Parathyroid adenoma (tissue), 2 donors: ENCODE data around the gene BCO1.

ENCODE experiments used
- H2AFZ ChIP-seq: fragments of 300-600 bp; sonication (generic); one replicate; pipeline ENCODE4 v1.7.0; 2017; ENCODE audit warnings: antibody characterized with exemption, mild to moderate bottlenecking
- H3K27ac ChIP-seq: fragments of 300-600 bp; sonication (generic); one replicate; pipeline ENCODE4 v1.7.0; 2017
- H3K27me3 ChIP-seq: fragments of 300-600 bp; sonication (generic); one replicate; pipeline ENCODE4 v1.7.0; 2017; ENCODE audit warnings: low read length; ENCODE audit not compliant: control insufficient read depth, insufficient read depth
- H3K36me3 ChIP-seq: fragments of 300-600 bp; sonication (generic); one replicate; pipeline ENCODE4 v1.7.0; 2017; ENCODE audit warnings: low read length; ENCODE audit not compliant: control insufficient read depth, insufficient read depth
- H3K4me1 ChIP-seq: fragments of 300-600 bp; sonication (generic); one replicate; pipeline ENCODE4 v1.7.0; 2017; ENCODE audit warnings: control low read depth
- H3K4me2 ChIP-seq: fragments of 300-600 bp; sonication (generic); one replicate; pipeline ENCODE4 v1.7.0; 2017; ENCODE audit warnings: low read length
- H3K4me3 ChIP-seq: fragments of 300-600 bp; sonication (generic); one replicate; pipeline ENCODE4 v1.7.0; 2017; ENCODE audit warnings: low read depth, low read length
- H3K79me2 ChIP-seq: fragments of 300-600 bp; sonication (generic); one replicate; pipeline ENCODE4 v1.7.0; 2017; ENCODE audit warnings: control low read depth
- H3K9ac ChIP-seq: fragments of 300-600 bp; sonication (generic); one replicate; pipeline ENCODE4 v1.7.0; 2017; ENCODE audit warnings: mild to moderate bottlenecking
- H3K9me3 ChIP-seq: fragments of 300-600 bp; sonication (generic); one replicate; pipeline ENCODE4 v1.7.0; 2017; ENCODE audit warnings: low read length; ENCODE audit not compliant: control insufficient read depth
- TF ChIP-seq, protein P1 (sequence below): fragments of 300-600 bp; sonication (generic); IDR thresholded peaks from one replicate; pipeline ENCODE4 v1.7.0; 2017; ENCODE audit warnings: antibody characterized with exemption, mild to moderate bottlenecking
- donor health status: primary hyperparathyroidism.

The BCO1 gene

GRCh38 chr16:81238296-81239011, at the start of gene BCO1:
BCO1 (plus strand) TSS chr16:81238689; CDS start chr16:81238909, 220 bp downstream.
- TF ChIP-seq, protein P1, sequence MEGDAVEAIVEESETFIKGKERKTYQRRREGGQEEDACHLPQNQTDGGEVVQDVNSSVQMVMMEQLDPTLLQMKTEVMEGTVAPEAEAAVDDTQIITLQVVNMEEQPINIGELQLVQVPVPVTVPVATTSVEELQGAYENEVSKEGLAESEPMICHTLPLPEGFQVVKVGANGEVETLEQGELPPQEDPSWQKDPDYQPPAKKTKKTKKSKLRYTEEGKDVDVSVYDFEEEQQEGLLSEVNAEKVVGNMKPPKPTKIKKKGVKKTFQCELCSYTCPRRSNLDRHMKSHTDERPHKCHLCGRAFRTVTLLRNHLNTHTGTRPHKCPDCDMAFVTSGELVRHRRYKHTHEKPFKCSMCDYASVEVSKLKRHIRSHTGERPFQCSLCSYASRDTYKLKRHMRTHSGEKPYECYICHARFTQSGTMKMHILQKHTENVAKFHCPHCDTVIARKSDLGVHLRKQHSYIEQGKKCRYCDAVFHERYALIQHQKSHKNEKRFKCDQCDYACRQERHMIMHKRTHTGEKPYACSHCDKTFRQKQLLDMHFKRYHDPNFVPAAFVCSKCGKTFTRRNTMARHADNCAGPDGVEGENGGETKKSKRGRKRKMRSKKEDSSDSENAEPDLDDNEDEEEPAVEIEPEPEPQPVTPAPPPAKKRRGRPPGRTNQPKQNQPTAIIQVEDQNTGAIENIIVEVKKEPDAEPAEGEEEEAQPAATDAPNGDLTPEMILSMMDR = no peak
- H3K79me2 ChIP-seq = no peaks in the 10 kb centered on the region
- H3K27ac ChIP-seq = no peak within 1 kb of the TSS
- no peaks in the 10 kb centered on the region for H3K27me3 ChIP-seq
- no peaks in the 10 kb centered on the region for H3K4me1 ChIP-seq
- H3K9ac ChIP-seq = no peak within 1 kb of the TSS
- peak within 1 kb of the TSS; percentile 52 for H3K4me2 ChIP-seq
- no peaks in the 10 kb centered on the region for H3K9me3 ChIP-seq
- H3K4me3 ChIP-seq = no peak within 1 kb of the TSS
- peak within 1 kb of the TSS; percentile 68 for H2AFZ ChIP-seq
- no peaks in the 10 kb centered on the region for H3K36me3 ChIP-seq

- TF ChIP-seq, protein P1 = no peak
- Histone ChIP-seq H3K36me3 (no peaks in the 10 kb centered on the region), H3K9me3 (no peaks in the 10 kb centered on the region), H3K9ac (no peak overlapping the region), H3K27ac (no peak overlapping the region), H3K27me3 (no peaks in the 10 kb centered on the region), H3K79me2 (no peaks in the 10 kb centered on the region), H3K4me1 (no peaks in the 10 kb centered on the region), H2AFZ (no peak overlapping the region), H3K4me3 (no peak overlapping the region), H3K4me2 (no peak overlapping the region)
Observed at GRCh38 chr16:81189100-81189664, 49.3 kb upstream of the BCO1 start.

GRCh38 chr16:81190667-81191066, 47.8 kb upstream of the BCO1 start:
- Histone ChIP-seq H3K4me3 (no peak overlapping the region), H2AFZ (no peak overlapping the region), H3K4me2 (no peak overlapping the region), H3K79me2 (no peaks in the 10 kb centered on the region), H3K36me3 (no peaks in the 10 kb centered on the region), H3K27me3 (no peaks in the 10 kb centered on the region), H3K4me1 (no peaks in the 10 kb centered on the region), H3K27ac (no peak overlapping the region), H3K9ac (no peak overlapping the region), H3K9me3 (no peaks in the 10 kb centered on the region)
- TF ChIP-seq, protein P1 = no peak

DNA sequence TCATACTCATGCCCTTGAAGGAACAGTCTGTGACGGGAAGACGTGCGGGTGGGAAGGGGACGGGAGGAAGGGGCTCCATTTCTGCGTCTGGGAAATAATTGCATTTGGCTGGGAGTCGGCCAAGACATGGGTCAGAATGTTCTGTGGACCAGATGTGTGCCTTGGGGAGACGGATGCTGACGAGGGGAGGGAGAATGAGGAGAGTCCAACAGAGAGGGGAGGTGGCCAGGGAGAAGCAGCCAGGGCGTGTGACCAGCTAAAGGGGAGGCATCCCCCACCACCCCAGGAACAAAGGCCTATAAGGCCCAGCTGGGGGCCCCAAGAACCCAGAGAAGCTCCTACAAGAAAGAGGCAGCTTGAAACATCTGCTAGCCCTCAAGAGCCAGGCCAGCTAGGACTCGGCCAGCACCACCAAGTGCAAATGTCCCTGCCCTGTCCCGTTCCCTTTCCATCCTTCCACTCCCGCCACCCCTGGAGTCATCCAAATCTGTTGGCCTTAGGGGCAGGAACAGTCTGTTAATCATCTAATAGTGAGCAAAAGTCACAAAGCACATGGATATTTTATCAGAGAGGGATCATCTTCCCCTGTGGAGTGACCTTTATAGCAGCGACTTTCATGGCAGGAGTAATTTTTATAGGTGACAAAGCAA, 42.5 kb upstream of the BCO1 start:
- Histone ChIP-seq H3K27ac (no peak overlapping the region), H3K4me2 (no peak overlapping the region), H2AFZ (no peak overlapping the region), H3K27me3 (no peaks in the 10 kb centered on the region), H3K9me3 (no peaks in the 10 kb centered on the region), H3K36me3 (no peaks in the 10 kb centered on the region), H3K79me2 (no peaks in the 10 kb centered on the region), H3K9ac (no peak overlapping the region), H3K4me1 (no peaks in the 10 kb centered on the region), H3K4me3 (no peak overlapping the region)
- TF ChIP-seq, protein P1 = no peak
